Measurements from ENCODE around the gene DNAH10. TPM values are rescaled to one million over a fixed set of nuclear protein-coding genes. Genes with fewer than 3 reads are reported as not detected.

Gene DNAH10
- total RNA-seq, 1 experiment from 2014 or later: not detected

DNA sequence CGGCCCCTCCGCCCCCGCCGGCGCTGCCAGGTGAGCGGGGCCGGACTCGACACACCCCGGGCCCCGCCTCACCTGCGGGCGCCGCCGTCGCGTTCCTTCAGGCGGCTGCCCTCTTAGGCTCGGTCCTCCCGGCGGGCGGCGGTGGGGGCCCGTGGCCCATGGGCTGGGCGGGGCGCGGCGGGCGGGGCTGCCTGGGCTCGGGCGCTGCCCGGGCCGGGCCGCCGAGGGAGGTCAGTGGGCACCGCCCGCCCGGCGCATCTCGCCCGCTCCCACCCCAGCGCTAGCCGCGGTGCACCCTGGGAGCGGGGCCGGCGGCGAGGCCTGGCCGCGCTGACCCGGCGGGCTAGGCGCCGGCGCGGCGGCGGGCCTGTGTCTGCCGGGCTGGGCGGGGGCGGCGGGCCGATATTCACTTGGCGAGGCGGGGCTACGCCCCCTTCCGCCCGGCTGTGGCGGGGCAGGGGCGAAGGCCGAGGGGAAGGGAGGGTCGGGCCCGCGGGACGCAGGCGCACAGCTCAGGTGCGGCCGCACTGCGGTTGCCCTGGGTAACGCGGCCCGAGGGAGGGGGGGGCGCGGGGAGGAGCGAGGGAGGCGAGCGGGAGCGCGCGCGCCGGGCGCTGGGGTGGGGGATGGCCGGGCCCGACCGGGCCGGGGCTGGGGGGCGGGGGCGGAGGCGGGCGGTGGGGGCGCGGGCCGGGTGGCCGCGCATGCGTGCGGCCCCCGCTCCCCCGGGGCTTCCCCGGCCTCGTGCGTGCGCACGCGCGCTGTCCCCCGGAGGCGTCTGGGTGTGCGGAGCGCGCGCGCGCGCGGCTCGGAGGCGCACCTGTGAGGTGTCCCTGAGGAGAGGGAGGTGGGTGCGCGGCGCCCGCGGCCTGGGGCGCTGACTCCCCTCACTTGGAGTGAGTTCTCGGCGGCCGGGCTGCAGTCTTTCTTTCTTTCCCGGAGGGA, 210.6 kb downstream of the DNAH10 start, which contains the start of the genes CCDC92 and ZNF664:
TSS of gene CCDC92 (minus strand) at position 375 of the 945 bp plus-strand sequence. CDS start 28,526 bp downstream, outside the sequence.
TSS of gene ZNF664 (plus strand) at position 759 of the 945 bp plus-strand sequence. CDS start 38,930 bp downstream, outside the sequence.
- H3K27me3 ChIP-seq (ENCODE audit: insufficient read depth, low read depth): no peaks in the 10 kb centered on the region
- no peaks in the 10 kb centered on the region; the same call in 1 of the 2 replicates for H4K20me1 ChIP-seq (ENCODE audit: insufficient read depth)
- intact Hi-C loops (cut with micrococcal nuclease; ENCODE audit: unreplicated experiment): loop anchor here (2.0 to 10.0 kb wide), 2 partner anchors 68 to 542 kb away; no protein-coding TSS in a partner anchor
- BruUV-seq (replicated peaks): no TSS peak
- 0 out of 2 replicates have a peak, but pooled peaks cover 4% of the 10 kb centered on the region for H3K36me3 ChIP-seq (ENCODE audit: low read depth)
- H3K4me2 ChIP-seq: peak within 1 kb of the TSS; percentile 88
- H3K27ac ChIP-seq: no peak within 1 kb of the TSS
- H3K4me3 ChIP-seq: peak within 1 kb of the TSS; percentile 85
- TF ChIP-seq, protein P1, sequence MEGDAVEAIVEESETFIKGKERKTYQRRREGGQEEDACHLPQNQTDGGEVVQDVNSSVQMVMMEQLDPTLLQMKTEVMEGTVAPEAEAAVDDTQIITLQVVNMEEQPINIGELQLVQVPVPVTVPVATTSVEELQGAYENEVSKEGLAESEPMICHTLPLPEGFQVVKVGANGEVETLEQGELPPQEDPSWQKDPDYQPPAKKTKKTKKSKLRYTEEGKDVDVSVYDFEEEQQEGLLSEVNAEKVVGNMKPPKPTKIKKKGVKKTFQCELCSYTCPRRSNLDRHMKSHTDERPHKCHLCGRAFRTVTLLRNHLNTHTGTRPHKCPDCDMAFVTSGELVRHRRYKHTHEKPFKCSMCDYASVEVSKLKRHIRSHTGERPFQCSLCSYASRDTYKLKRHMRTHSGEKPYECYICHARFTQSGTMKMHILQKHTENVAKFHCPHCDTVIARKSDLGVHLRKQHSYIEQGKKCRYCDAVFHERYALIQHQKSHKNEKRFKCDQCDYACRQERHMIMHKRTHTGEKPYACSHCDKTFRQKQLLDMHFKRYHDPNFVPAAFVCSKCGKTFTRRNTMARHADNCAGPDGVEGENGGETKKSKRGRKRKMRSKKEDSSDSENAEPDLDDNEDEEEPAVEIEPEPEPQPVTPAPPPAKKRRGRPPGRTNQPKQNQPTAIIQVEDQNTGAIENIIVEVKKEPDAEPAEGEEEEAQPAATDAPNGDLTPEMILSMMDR (conservative IDR thresholded peaks at IDR 0.05): no peak
- no peak for TF ChIP-seq EZH2 (IDR thresholded peaks at IDR 0.05; ENCODE audit: low read depth)
- H2AFZ ChIP-seq: peak within 1 kb of the TSS; percentile 80
- H3K9me3 ChIP-seq (ENCODE audit: insufficient read depth, low read depth): no peaks in the 10 kb centered on the region
- peaks cover 35% of the 10 kb centered on the region for H3K79me2 ChIP-seq (ENCODE audit: low read depth)
- ChIA-PET POLR2A (ENCODE audit: unreplicated experiment) (interaction anchor here (0.5 to 0.6 kb wide), 2 partner anchors 389 to 944 kb away, joined by 3 to 6 read pairs; no protein-coding TSS in a partner anchor), CTCF (no interaction called here)
- peak; percentile 69 to 95 for DNase-seq
- peaks cover 9% of the 10 kb centered on the region; the same call in 1 of the 2 replicates for H3F3A ChIP-seq (ENCODE audit: insufficient read depth, low read depth)
- peaks cover 20% of the 10 kb centered on the region for H3K4me1 ChIP-seq (replicated peaks; ENCODE audit: insufficient read depth)
- no peaks in the 10 kb centered on the region for H3K9me2 ChIP-seq (ENCODE audit: insufficient read depth)

DNA sequence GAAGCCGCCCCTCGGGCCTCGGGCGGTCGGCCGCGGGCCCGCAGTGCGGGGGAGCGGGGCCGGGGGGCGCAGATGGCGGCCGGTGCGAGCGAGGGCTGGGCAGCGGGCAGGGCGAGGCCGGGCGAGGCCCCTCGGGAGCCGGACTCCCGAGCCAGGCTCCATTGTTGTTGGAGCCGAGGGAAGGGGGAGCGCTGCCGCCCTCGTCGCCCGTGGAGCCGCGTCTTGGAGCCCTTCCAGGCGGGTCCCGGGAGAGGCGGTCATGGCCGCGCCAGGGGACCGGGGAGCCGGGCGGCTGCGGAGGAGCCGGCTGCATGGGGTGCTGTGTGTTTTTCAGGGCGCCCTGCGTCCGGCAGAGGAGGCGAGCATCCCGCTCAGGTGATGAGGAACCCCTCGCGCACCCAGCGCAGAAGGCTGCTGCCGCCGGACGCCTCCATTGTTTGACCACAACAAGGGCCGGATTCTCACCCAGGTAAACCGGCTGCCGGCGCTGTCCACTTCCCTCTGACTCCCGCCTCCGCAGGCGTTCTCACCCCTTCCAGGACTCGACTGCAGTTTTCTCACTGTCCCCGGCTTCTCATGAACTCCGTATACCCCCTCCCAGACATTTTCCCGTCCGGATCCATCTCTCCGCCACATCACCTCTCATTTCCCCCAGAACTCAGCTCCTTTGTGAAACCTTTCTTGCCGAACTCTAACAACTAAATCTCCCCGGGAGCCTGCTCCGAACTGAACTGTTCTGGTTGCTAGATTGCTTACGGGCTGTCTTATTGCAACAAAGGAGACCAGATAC, 211.6 kb downstream of the DNAH10 start:
- H3K4me1 ChIP-seq (replicated peaks; ENCODE audit: insufficient read depth): peaks cover 20% of the 10 kb centered on the region
- ChIA-PET POLR2A (ENCODE audit: unreplicated experiment) (interaction anchor here (0.8 kb wide), 1 partner anchor 72 kb away, joined by 7 read pairs; no protein-coding TSS in a partner anchor), CTCF (no interaction called here)
- H3K27me3 ChIP-seq (ENCODE audit: insufficient read depth, low read depth): no peaks in the 10 kb centered on the region
- peak; percentile 34 to 43 for DNase-seq
- TF ChIP-seq EZH2 (IDR thresholded peaks at IDR 0.05; ENCODE audit: low read depth): no peak
- TF ChIP-seq, protein P1 (conservative IDR thresholded peaks at IDR 0.05): no peak
- peak overlapping the region; percentile 88 for H3K4me2 ChIP-seq
- H3K4me3 ChIP-seq: peak overlapping the region; percentile 76
- peaks cover 6% of the 10 kb centered on the region; the same call in 1 of the 2 replicates for H3F3A ChIP-seq (ENCODE audit: insufficient read depth, low read depth)
- H3K36me3 ChIP-seq (ENCODE audit: low read depth): 0 out of 2 replicates have a peak, but pooled peaks cover 7% of the 10 kb centered on the region
- H3K9me3 ChIP-seq (ENCODE audit: insufficient read depth, low read depth): no peaks in the 10 kb centered on the region
- no peaks in the 10 kb centered on the region for H3K9me2 ChIP-seq (ENCODE audit: insufficient read depth)
- H4K20me1 ChIP-seq (ENCODE audit: insufficient read depth): no peaks in the 10 kb centered on the region; the same call in 1 of the 2 replicates
- peak overlapping the region; percentile 77 for H2AFZ ChIP-seq
- BruUV-seq (replicated peaks): TSS peak; percentile 37
- no peak overlapping the region for H3K27ac ChIP-seq
- intact Hi-C loops (cut with micrococcal nuclease; ENCODE audit: unreplicated experiment): loop anchor here (2.0 to 10.0 kb wide), 2 partner anchors 69 to 541 kb away; no protein-coding TSS in a partner anchor
- peaks cover 35% of the 10 kb centered on the region for H3K79me2 ChIP-seq (ENCODE audit: low read depth)
